Measurements from ENCODE around the gene TPST2. TPM values are rescaled to one million over a fixed set of nuclear protein-coding genes. Genes with fewer than 3 reads are reported as not detected.

Gene TPST2
- total and polyA plus RNA-seq, 2 of the 4 experiments (the other 2 are of a cell fraction): 42.5 to 63.6 TPM

DNA sequence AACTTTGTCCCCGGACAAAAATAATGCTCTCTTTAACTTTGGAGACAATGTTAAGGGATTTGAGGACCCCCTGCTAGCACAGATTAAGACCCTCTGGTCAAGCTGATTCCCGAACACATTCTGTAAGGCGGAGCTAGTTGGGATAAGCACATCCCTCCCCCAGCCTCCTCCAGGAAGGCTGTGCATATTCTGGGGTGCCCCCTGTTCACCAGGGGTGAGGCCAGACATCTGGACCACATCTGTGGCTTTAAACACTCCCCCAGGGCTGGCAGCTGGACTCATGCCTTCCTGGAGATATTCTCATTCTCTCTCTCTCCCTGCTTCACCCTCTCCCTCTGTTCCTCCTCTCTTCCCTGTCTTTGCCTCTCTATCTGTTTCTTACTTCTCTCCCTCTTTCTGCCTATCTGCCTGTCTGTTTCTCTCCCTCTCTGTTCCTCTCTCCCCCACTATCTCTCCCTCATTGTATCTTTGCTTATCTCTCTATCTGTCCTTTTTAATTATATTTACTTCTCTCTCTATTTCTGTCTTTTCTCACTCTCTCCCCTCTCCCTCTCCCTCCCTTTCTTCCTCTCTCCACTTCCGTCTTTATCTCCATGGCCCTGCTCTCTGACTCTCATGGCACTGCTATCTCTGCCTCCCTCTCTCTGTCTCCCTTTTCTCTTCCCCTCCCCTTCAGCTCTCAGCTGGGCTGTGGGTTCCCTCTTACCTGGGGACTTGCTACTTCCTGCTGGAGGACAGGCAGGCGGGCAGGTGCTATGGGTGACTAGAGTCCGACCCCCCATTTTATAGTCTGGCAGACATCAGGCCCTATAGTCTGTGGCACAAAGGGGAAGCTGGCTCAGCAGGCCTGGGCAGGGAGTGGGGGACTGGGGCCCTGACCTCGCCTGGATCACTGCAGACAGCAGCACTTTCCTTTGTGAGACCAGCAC, 27.6 kb upstream of the TPST2 start, which contains the start of gene CRYBB1 (continued):
- no peak for TF ChIP-seq SMC3 (IDR thresholded peaks at IDR 0.05; ENCODE audit: low read depth, low read length)
- no peak for TF ChIP-seq MAZ (IDR thresholded peaks at IDR 0.05; ENCODE audit: borderline replicate concordance, low read depth, low read length)

DNA sequence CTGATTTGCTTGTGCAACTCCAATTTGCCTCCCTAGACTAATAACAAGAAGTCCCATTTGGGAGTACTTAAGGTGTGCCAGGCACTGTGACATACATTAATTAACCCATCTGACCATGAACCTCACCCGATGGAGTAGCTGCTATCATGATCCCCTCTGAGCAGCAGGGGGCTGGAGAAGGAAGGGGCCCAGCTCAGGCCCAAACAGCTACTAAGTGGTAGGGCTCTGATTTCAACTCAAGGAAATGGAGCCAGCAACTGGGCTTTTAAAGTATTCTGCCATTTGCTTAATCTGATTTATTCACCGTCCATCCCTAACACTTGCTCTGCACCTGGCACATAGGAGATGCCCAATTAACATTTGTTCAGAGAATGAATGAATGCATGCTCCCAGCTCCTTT, 26.7 kb upstream of the TPST2 start:
- Histone ChIP-seq H3K27me3 (ENCODE audit: control insufficient read depth, insufficient read depth, low read length) (peaks cover 8% of the 10 kb centered on the region), H3K4me2 (ENCODE audit: low read depth, low read length) (no peak overlapping the region), H4K20me1 (ENCODE audit: insufficient read depth, low read length) (no peaks in the 10 kb centered on the region), H2BK120ac (ENCODE audit: low read depth, low read length) (no peak overlapping the region), H4K5ac (ENCODE audit: low read depth, low read length) (no peak overlapping the region), H2BK20ac (ENCODE audit: low read depth, low read length) (peak overlapping the region; percentile 54; the same call in 1 of the 2 replicates), H2BK15ac (ENCODE audit: low read depth, low read length) (no peak overlapping the region), H3K23ac (ENCODE audit: low read depth, low read length) (no peak overlapping the region), H3K14ac (replicated peaks; ENCODE audit: low read depth, low read length) (no peak overlapping the region), H3K4ac (ENCODE audit: low read depth, low read length) (0 out of 2 replicates have a peak overlapping the region, but pooled peaks have one; percentile 16), H2AK9ac (replicated peaks; ENCODE audit: low read depth, low read length, poor library complexity) (no peak overlapping the region), H3K9me3 (ENCODE audit: control insufficient read depth, insufficient read depth, low read length) (no peaks in the 10 kb centered on the region), H4K91ac (ENCODE audit: insufficient read depth, low read depth, low read length) (no peak overlapping the region), H3K4me1 (ENCODE audit: control insufficient read depth, insufficient read depth, low read length) (no peaks in the 10 kb centered on the region), H2BK5ac (ENCODE audit: low read depth, low read length, poor library complexity, severe bottlenecking) (no peak overlapping the region), H2AFZ (replicated peaks; ENCODE audit: low read length, poor library complexity) (peak overlapping the region; percentile 14), H2AK5ac (ENCODE audit: low read depth, low read length) (no peak overlapping the region), H3K56ac (ENCODE audit: extremely low read depth, insufficient read depth, low read length) (no peak overlapping the region), H3K27ac (ENCODE audit: insufficient read depth, low read length) (no peak overlapping the region), H3K9me1 (ENCODE audit: insufficient read depth, low read length) (peaks cover 6% of the 10 kb centered on the region; the same call in 1 of the 2 replicates), H3K9ac (ENCODE audit: low read depth, low read length) (no peak overlapping the region), H4K8ac (ENCODE audit: low read depth in 2 of 2, low read length in 2 of 2) (no peak overlapping the region), H3K79me1 (ENCODE audit: low read depth in 1 of 2, low read length in 2 of 2) (no peaks in the 10 kb centered on the region), H3K4me3 (ENCODE audit: insufficient read depth, low read depth, low read length) (no peak overlapping the region), H3K36me3 (ENCODE audit: control insufficient read depth, insufficient read depth, low read length) (no peaks in the 10 kb centered on the region), H3K18ac (ENCODE audit: low read depth, low read length) (no peak overlapping the region)
- WGBS, 2 experiments (ENCODE audit: extremely low coverage in 2 of 2, insufficient read length in 1 of 2): no CpG with 5 or more reads among the region's 2 CpGs
- dilution Hi-C loops (cut with HindIII; ENCODE audit: low sequenced_read_pairs, unreplicated experiment): no loop called here
- POLR2A ChIA-PET (ENCODE audit: unreplicated experiment): no interaction called here
- DNase-seq (no peak), ATAC-seq (ENCODE audit: low read depth) (no peak)
- intact Hi-C loops (cut with micrococcal nuclease): no loop called here
- TF ChIP-seq MXI1 (IDR thresholded peaks at IDR 0.05; ENCODE audit: borderline replicate concordance, low read depth, low read length): no peak
- TF ChIP-seq, protein P1, sequence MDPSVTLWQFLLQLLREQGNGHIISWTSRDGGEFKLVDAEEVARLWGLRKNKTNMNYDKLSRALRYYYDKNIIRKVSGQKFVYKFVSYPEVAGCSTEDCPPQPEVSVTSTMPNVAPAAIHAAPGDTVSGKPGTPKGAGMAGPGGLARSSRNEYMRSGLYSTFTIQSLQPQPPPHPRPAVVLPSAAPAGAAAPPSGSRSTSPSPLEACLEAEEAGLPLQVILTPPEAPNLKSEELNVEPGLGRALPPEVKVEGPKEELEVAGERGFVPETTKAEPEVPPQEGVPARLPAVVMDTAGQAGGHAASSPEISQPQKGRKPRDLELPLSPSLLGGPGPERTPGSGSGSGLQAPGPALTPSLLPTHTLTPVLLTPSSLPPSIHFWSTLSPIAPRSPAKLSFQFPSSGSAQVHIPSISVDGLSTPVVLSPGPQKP (IDR thresholded peaks at IDR 0.05; ENCODE audit: borderline replicate concordance, low read depth, low read length): no peak
- no peak for TF ChIP-seq RFX5 (IDR thresholded peaks at IDR 0.05; ENCODE audit: low read depth, low read length)
- no peak for TF ChIP-seq NFE2L2 (IDR thresholded peaks at IDR 0.05; ENCODE audit: low read depth, low read length)
- no peak for TF ChIP-seq CHD1 (IDR thresholded peaks at IDR 0.05; ENCODE audit: low read depth, low read length)
- TF ChIP-seq CEBPB (IDR thresholded peaks at IDR 0.05; ENCODE audit: low read depth, low read length): no peak
- no peak for TF ChIP-seq MAZ (IDR thresholded peaks at IDR 0.05; ENCODE audit: borderline replicate concordance, low read depth, low read length)
- no peak for TF ChIP-seq POLR2A (IDR thresholded peaks at IDR 0.05; ENCODE audit: low read depth, low read length)
- TF ChIP-seq RCOR1 (IDR thresholded peaks at IDR 0.05; ENCODE audit: insufficient replicate concordance, low read length): no peak
- in situ Hi-C loops (cut with MboI; ENCODE audit: low sequenced_read_pairs): no loop called here
- CTCF ChIA-PET: no interaction called here
- no TSS peak for BruUV-seq (replicated peaks)
